ENCODE measurements around the gene MYBL2. TPM values are rescaled to one million over a fixed set of nuclear protein-coding genes. Genes with fewer than 3 reads are reported as not detected.

MYBL2 gene
- total RNA-seq, 2 donors from 2014 or later = 139 to 182 TPM

- Histone ChIP-seq H3K9ac (ENCODE audit: extremely low read depth, low read length, poor library complexity, severe bottlenecking) (no peak overlapping the region), H3K27me3 (ENCODE audit: control insufficient read depth, insufficient read depth, low read length, poor library complexity, severe bottlenecking) (no peaks in the 10 kb centered on the region), H3K9me3 (ENCODE audit: control insufficient read depth, low read length) (no peaks in the 10 kb centered on the region), H3K27ac (ENCODE audit: low read depth, low read length) (no peak overlapping the region), H3K4me1 (ENCODE audit: control insufficient read depth, insufficient read depth, low read length) (peaks cover 3% of the 10 kb centered on the region), H3K4me3 (ENCODE audit: low read length) (no peak overlapping the region), H3K36me3 (ENCODE audit: control insufficient read depth, insufficient read depth, low read length) (peaks cover 41% of the 10 kb centered on the region)
- Mint-ChIP-seq H3K4me1 (peaks cover 14% of the 10 kb centered on the region), H3K9me3 (no peaks in the 10 kb centered on the region), H3K27ac (no peak overlapping the region), H3K27me3 (ENCODE audit: insufficient read depth) (no peaks in the 10 kb centered on the region), H3K4me3 (no peak overlapping the region), H3K36me3 (ENCODE audit: low read depth) (peaks cover 49% of the 10 kb centered on the region)
- no peak for DNase-seq
- TF ChIP-seq CTCF (conservative IDR thresholded peaks at IDR 0.05) = no peak
- 92 to 93% methylated on average over 8 to 9 of the region's 9 CpGs for WGBS, 2 experiments (ENCODE audit: insufficient coverage in 1 of 2, insufficient read length in 1 of 2)
These were observed 15.5 kb downstream of the MYBL2 start for GRCh38 chr20:43682446-43682845.

DNA sequence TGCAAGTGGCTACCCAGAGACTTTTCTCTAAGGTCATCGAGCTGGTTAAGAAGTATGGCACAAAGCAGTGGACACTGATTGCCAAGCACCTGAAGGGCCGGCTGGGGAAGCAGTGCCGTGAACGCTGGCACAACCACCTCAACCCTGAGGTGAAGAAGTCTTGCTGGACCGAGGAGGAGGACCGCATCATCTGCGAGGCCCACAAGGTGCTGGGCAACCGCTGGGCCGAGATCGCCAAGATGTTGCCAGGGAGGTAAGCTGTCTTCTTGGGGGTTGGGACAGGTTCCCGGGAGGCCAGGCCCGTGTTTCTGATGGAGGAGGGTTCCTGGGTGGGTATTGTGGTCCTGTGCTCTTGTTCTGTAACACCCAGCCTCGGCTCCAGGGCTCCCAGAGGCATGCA is 19.9 kb downstream of the MYBL2 start:
- Mint-ChIP-seq H3K27me3 (ENCODE audit: insufficient read depth) (no peaks in the 10 kb centered on the region), H3K36me3 (ENCODE audit: low read depth) (peaks cover 45% of the 10 kb centered on the region), H3K4me1 (peaks cover 2% of the 10 kb centered on the region), H3K27ac (peak overlapping the region; percentile 55), H3K9me3 (no peaks in the 10 kb centered on the region), H3K4me3 (no peak overlapping the region)
- Histone ChIP-seq H3K9ac (ENCODE audit: extremely low read depth, low read length, poor library complexity, severe bottlenecking) (no peak overlapping the region), H3K4me1 (ENCODE audit: control insufficient read depth, insufficient read depth, low read length) (no peaks in the 10 kb centered on the region), H3K36me3 (ENCODE audit: control insufficient read depth, insufficient read depth, low read length) (peaks cover 45% of the 10 kb centered on the region), H3K4me3 (ENCODE audit: low read length) (no peak overlapping the region), H3K9me3 (ENCODE audit: control insufficient read depth, low read length) (no peaks in the 10 kb centered on the region), H3K27ac (ENCODE audit: low read depth, low read length) (no peak overlapping the region), H3K27me3 (ENCODE audit: control insufficient read depth, insufficient read depth, low read length, poor library complexity, severe bottlenecking) (no peaks in the 10 kb centered on the region)
- DNase-seq = no peak
- TF ChIP-seq CTCF (conservative IDR thresholded peaks at IDR 0.05) = no peak
- 94% methylated on average over 8 to 13 of the region's 13 CpGs for WGBS, 2 experiments (ENCODE audit: insufficient coverage in 1 of 2, insufficient read length in 1 of 2)

DNA sequence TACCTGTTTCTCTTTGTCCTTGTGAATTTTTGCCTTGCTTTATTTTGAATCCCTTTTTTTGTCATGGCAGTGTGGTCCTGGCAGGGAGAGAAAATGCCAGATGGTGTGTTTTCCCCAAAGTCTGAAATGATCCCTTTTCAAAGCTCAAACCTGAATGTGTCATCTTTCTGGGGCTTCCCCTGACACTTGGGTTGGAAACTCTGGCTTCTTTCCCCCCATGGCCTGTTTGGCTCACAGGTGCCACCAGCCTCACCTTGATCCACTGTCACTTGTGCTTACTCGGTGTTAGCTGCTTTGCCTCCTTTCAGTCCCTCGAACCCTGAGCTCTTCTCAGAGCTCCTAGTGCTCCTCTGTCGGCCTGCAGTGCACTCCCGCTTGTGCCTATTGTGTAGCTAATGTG is 22.3 kb downstream of the MYBL2 start:
- no peaks in the 10 kb centered on the region for H3K9me3 Mint-ChIP-seq
- H3K4me3 Mint-ChIP-seq = no peak overlapping the region
- no peaks in the 10 kb centered on the region for H3K27me3 ChIP-seq (ENCODE audit: control insufficient read depth, insufficient read depth, low read length, poor library complexity, severe bottlenecking)
- DNase-seq = no peak
- H3K4me3 ChIP-seq (ENCODE audit: low read length) = no peak overlapping the region
- no peak overlapping the region for H3K27ac ChIP-seq (ENCODE audit: low read depth, low read length)
- 83 to 100% methylated on average over 2 to 4 of the region's 4 CpGs for WGBS, 2 experiments (ENCODE audit: insufficient coverage in 1 of 2, insufficient read length in 1 of 2)
- peaks cover 33% of the 10 kb centered on the region for H3K36me3 ChIP-seq (ENCODE audit: control insufficient read depth, insufficient read depth, low read length)
- H3K4me1 ChIP-seq (ENCODE audit: control insufficient read depth, insufficient read depth, low read length) = no peaks in the 10 kb centered on the region
- peaks cover 40% of the 10 kb centered on the region for H3K36me3 Mint-ChIP-seq (ENCODE audit: low read depth)
- no peak overlapping the region for H3K9ac ChIP-seq (ENCODE audit: extremely low read depth, low read length, poor library complexity, severe bottlenecking)
- peaks cover 2% of the 10 kb centered on the region for H3K4me1 Mint-ChIP-seq
- H3K27ac Mint-ChIP-seq = peak overlapping the region; percentile 27
- no peak for TF ChIP-seq CTCF (conservative IDR thresholded peaks at IDR 0.05)
- H3K9me3 ChIP-seq (ENCODE audit: control insufficient read depth, low read length) = no peaks in the 10 kb centered on the region
- no peaks in the 10 kb centered on the region for H3K27me3 Mint-ChIP-seq (ENCODE audit: insufficient read depth)

Measured in endodermal cell (in vitro differentiated cells).